SK-N-SH (cell line): ENCODE measurements around the gene MICALL1. TPM values are rescaled to one million over a fixed set of nuclear protein-coding genes. Genes with fewer than 3 reads are reported as not detected.

Source experiments
- CTCF ChIA-PET: fragments of 300-600, 350-600 bp; formaldehyde crosslinking; extraction: SDS; loops from one replicate; lab custom pipeline; 2021; lab: Yijun Ruan, JAX
- POLR2A ChIA-PET: fragments of 350-600 bp; sonication (Branson Sonifier 250); formaldehyde crosslinking; extraction: SDS; loops from one replicate; lab custom pipeline; 2020; ENCODE audit warnings: antibody characterized with exemption, inconsistent platforms; lab: Yijun Ruan, JAX
- DNase-seq: peaks from one replicate; pipeline ENCODE4 v3.0.0; 2012
- H2AFZ ChIP-seq: fragments of 200-600 bp; sonication (generic); 2 replicates; pipeline ENCODE4 v1.8.1; 2016; ENCODE audit warnings: antibody characterized with exemption, mild to moderate bottlenecking, low read depth
- H3F3A ChIP-seq: fragments of 200-600 bp; sonication (generic); replicated peaks from 2 replicates; pipeline ENCODE3; 2016; ENCODE audit warnings: antibody characterized with exemption, mild to moderate bottlenecking; ENCODE audit not compliant: insufficient read depth
- H3K27ac ChIP-seq, 2 experiments: fragments of 200-500 bp in 1 of 2; fragments of 200-600 bp in 1 of 2; sonication (Bioruptor generic) in 1 of 2; sonication (generic), shearing (Covaris generic) in 1 of 2; 2 replicates each; pipeline versions ENCODE4 v1.5.1 to v1.6.1; 2014 to 2016; ENCODE audit warnings: low read depth in 2 of 2, inconsistent platforms in 1 of 2, low read length in 1 of 2, mild to moderate bottlenecking in 1 of 2, mixed read lengths in 1 of 2
- H3K27me3 ChIP-seq: fragments of 200-600 bp; sonication (generic), shearing (Covaris generic); 2 replicates; pipeline ENCODE4 v1.6.1; 2016; ENCODE audit warnings: mixed run types; ENCODE audit not compliant: insufficient read depth
- H3K36me3 ChIP-seq, 2 experiments: fragments of 200-500 bp in 1 of 2; fragments of 200-600 bp in 1 of 2; sonication (Bioruptor generic) in 1 of 2; sonication (generic) in 1 of 2; replicated peaks in 1 of 2; 2 replicates each; pipeline versions ENCODE3 to v1.5.1; 2014 to 2016; ENCODE audit warnings: low read length in 1 of 2, mild to moderate bottlenecking in 1 of 2; ENCODE audit not compliant: insufficient read depth in 2 of 2, control insufficient read depth in 1 of 2
- H3K4me1 ChIP-seq, 2 experiments: fragments of 200-500 bp in 1 of 2; fragments of 200-600 bp in 1 of 2; sonication (Bioruptor generic) in 1 of 2; sonication (generic), shearing (Covaris generic) in 1 of 2; 2 replicates each; pipeline versions ENCODE4 v1.5.1 to v1.6.1; 2014 to 2016; ENCODE audit warnings: low read depth in 1 of 2, low read length in 1 of 2, mixed run types in 1 of 2; ENCODE audit not compliant: insufficient read depth in 2 of 2, control insufficient read depth in 1 of 2
- H3K4me2 ChIP-seq: fragments of 200-600 bp; sonication (generic), shearing (Covaris generic); 2 replicates; pipeline ENCODE4 v1.6.1; 2017; ENCODE audit warnings: mixed run types
- H3K4me3 ChIP-seq, 2 experiments: fragments of 200-500 bp in 1 of 2; fragments of 200-600 bp in 1 of 2; sonication (Bioruptor generic) in 1 of 2; sonication (generic), shearing (Covaris generic) in 1 of 2; 2 replicates each; pipeline versions ENCODE4 v1.5.1 to v1.8.1; 2014 to 2016; ENCODE audit warnings: low read depth in 2 of 2, inconsistent platforms in 1 of 2, low read length in 1 of 2, mild to moderate bottlenecking in 1 of 2, mixed read lengths in 1 of 2, moderate library complexity in 1 of 2
- H3K79me2 ChIP-seq: fragments of 200-600 bp; sonication (generic); 2 replicates; pipeline ENCODE4 v1.8.1; 2017; ENCODE audit warnings: mild to moderate bottlenecking; ENCODE audit not compliant: insufficient read depth
- H3K9ac ChIP-seq: fragments of 200-600 bp; sonication (generic); 2 replicates; pipeline ENCODE4 v1.6.1; 2017; ENCODE audit warnings: mixed run types
- H3K9me2 ChIP-seq: fragments of 200-600 bp; sonication (generic); 2 replicates; pipeline ENCODE4 v1.6.1; 2017; ENCODE audit warnings: mixed run types
- H3K9me3 ChIP-seq: fragments of 200-600 bp; sonication (generic); 2 replicates; pipeline ENCODE4 v1.6.1; 2017; ENCODE audit warnings: mixed run types, mild to moderate bottlenecking, moderate library complexity
- H4K20me1 ChIP-seq: fragments of 200-600 bp; sonication (generic); 2 replicates; pipeline ENCODE4 v1.6.1; 2017; ENCODE audit warnings: mild to moderate bottlenecking, mixed run types; ENCODE audit not compliant: insufficient read depth
- CTCF ChIP-seq: fragments of 200-600 bp; sonication (generic); IDR thresholded peaks from 2 replicates; pipeline ENCODE4 v1.6.1; 2017; ENCODE audit warnings: antibody characterized with exemption, mild to moderate bottlenecking, moderate library complexity
- FOSL2 ChIP-seq: IDR thresholded peaks from 2 replicates; pipeline ENCODE4 v1.4.0; 2012; ENCODE audit warnings: low read depth, mild to moderate bottlenecking, moderate library complexity, borderline replicate concordance
- GABPA ChIP-seq: IDR thresholded peaks from 2 replicates; pipeline ENCODE4 v1.4.0; 2012; ENCODE audit warnings: low read depth, mild to moderate bottlenecking
- NRF1 ChIP-seq: IDR thresholded peaks from 2 replicates; pipeline ENCODE4 v1.6.1; 2012; ENCODE audit warnings: low read depth, mild to moderate bottlenecking, low read length
- POLR2AphosphoS5 ChIP-seq: IDR thresholded peaks from 2 replicates; pipeline ENCODE4 v1.6.1; 2012; ENCODE audit warnings: low read depth, low read length
- RAD21 ChIP-seq: IDR thresholded peaks from 2 replicates; pipeline ENCODE4 v1.6.1; 2012; ENCODE audit warnings: mild to moderate bottlenecking, low read length
- RXRA ChIP-seq: IDR thresholded peaks from 2 replicates; pipeline ENCODE4 v1.4.0; 2012; ENCODE audit warnings: low read depth, mild to moderate bottlenecking, borderline replicate concordance
- SMC3 ChIP-seq: IDR thresholded peaks from 2 replicates; pipeline ENCODE4 v1.6.1; 2012; ENCODE audit warnings: low read depth, low read length, improper control_type of control experiment
- USF1 ChIP-seq: IDR thresholded peaks from 2 replicates; pipeline ENCODE4 v1.4.0; 2012; ENCODE audit warnings: low read depth, borderline replicate concordance
- USF2 ChIP-seq: fragments of 150-350 bp; IDR thresholded peaks from 2 replicates; pipeline ENCODE4 v1.6.1; 2017; ENCODE audit warnings: antibody characterized with exemption, low read length, low read depth, borderline replicate concordance
- YY1 ChIP-seq: IDR thresholded peaks from 2 replicates; pipeline ENCODE4 v1.4.0; 2012; ENCODE audit warnings: low read depth, mild to moderate bottlenecking
- WGBS: methylation state at CpG from one replicate; pipeline ENCODE4 v1.1.6; 2017; ENCODE audit warnings: low lambda C conversion rate; 5-methylcytosine and 5-hydroxymethylcytosine counted together
- polyA plus RNA-seq, 3 experiments: library from polyadenylated mRNA; depleted of rRNA; stranded (reverse); fragments of >200 nt; gene quantifications; 2 replicates each; pipeline ENCODE4 v1.2.3, GENCODE V29; 2012

The MICALL1 gene
- polyA plus RNA-seq, 1 of the 3 experiments (the other 2 are of a cell fraction), result 12.9 TPM

GRCh38 chr22:37925767-37926166 lies 19.7 kb downstream of the MICALL1 start:
- Histone ChIP-seq H3K9me2 (no peaks in the 10 kb centered on the region), H3K4me3 (no peak overlapping the region), H2AFZ (no peak overlapping the region), H3K79me2 (no peaks in the 10 kb centered on the region; the same call in 1 of the 2 replicates), H3K9ac (no peak overlapping the region), H3K4me1 (no peaks in the 10 kb centered on the region), H3K36me3 (peaks cover 19 to 34% of the 10 kb centered on the region in 2 experiments), H3K27me3 (no peaks in the 10 kb centered on the region), H3K27ac (no peak overlapping the region), H3K9me3 (no peaks in the 10 kb centered on the region), H3K4me2 (no peak overlapping the region), H3F3A (no peaks in the 10 kb centered on the region), H4K20me1 (peaks cover 4% of the 10 kb centered on the region; the same call in 1 of the 2 replicates)
- CTCF ChIA-PET, result interaction anchor here (1.0 to 3.1 kb wide), 2 partner anchors 8 to 108 kb away, joined by 4 to 10 read pairs; no protein-coding TSS in a partner anchor
- 97% methylated on average over 9 of the region's 15 CpGs for WGBS
- no peak for TF ChIP-seq RXRA
- no peak for TF ChIP-seq USF1
- no peak for TF ChIP-seq NRF1
- TF ChIP-seq FOSL2, result no peak
- TF ChIP-seq USF2, result no peak
- TF ChIP-seq POLR2AphosphoS5, result no peak
- TF ChIP-seq GABPA, result no peak
- peak; percentile 25 for DNase-seq
- POLR2A ChIA-PET, result no interaction called here

GRCh38 chr22:37926358-37926757 lies 20.3 kb downstream of the MICALL1 start:
- Histone ChIP-seq H3K4me2 (no peak overlapping the region), H3K9me3 (no peaks in the 10 kb centered on the region), H3F3A (peaks cover 4% of the 10 kb centered on the region), H3K9me2 (no peaks in the 10 kb centered on the region), H3K36me3 (peaks cover 19 to 34% of the 10 kb centered on the region in 2 experiments), H4K20me1 (peaks cover 8% of the 10 kb centered on the region; the same call in 1 of the 2 replicates), H3K27me3 (no peaks in the 10 kb centered on the region), H3K9ac (no peak overlapping the region), H2AFZ (no peak overlapping the region), H3K4me1 (no peaks in the 10 kb centered on the region), H3K4me3 (no peak overlapping the region), H3K79me2 (no peaks in the 10 kb centered on the region; the same call in 1 of the 2 replicates), H3K27ac (no peak overlapping the region)
- 96% methylated on average over 7 of the region's 7 CpGs for WGBS
- CTCF ChIA-PET, result interaction anchor here (1.0 kb wide), 1 partner anchor 109 kb away, joined by 4 read pairs; no protein-coding TSS in a partner anchor
- POLR2A ChIA-PET, result no interaction called here
- peak; percentile 16 for DNase-seq
- TF ChIP-seq NRF1 (no peak), RXRA (no peak), SMC3 (no peak), YY1 (no peak), FOSL2 (no peak), CTCF (no peak), RAD21 (no peak)
- TF ChIP-seq, all 33 proteins: peak for 0
